H1 (cell line): ENCODE results near the gene TFPT. TPM values are rescaled to one million over a fixed set of nuclear protein-coding genes. Genes with fewer than 3 reads are reported as not detected.
A peak's percentile ranks its signal among the peaks of the same experiment; 100 is the strongest.

Experiments used
- ASH2L ChIP-seq: fragments of 200-600, 300-600 bp; sonication (generic); IDR thresholded peaks from one replicate; pipeline ENCODE4 v1.7.1; 2017; ENCODE audit warnings: low read length
- BRCA1 ChIP-seq: IDR thresholded peaks from 2 replicates; pipeline ENCODE4 v1.6.1; 2012; ENCODE audit warnings: low read depth, low read length, improper control_type of control experiment
- CHD7 ChIP-seq: fragments of 300-600 bp; sonication (generic); IDR thresholded peaks from 2 replicates; pipeline ENCODE4 v1.7.1; 2012; ENCODE audit warnings: low read length, moderate library complexity, mild to moderate bottlenecking, inconsistent platforms; ENCODE audit not compliant: insufficient replicate concordance
- EP300 ChIP-seq, 2 experiments: IDR thresholded peaks; 1 replicate in 1 of 2; 2 replicates in 1 of 2; pipeline ENCODE4 v1.6.1; 2011 to 2012; ENCODE audit warnings: low read depth in 2 of 2, low read length in 2 of 2, mild to moderate bottlenecking in 2 of 2, borderline replicate concordance in 1 of 2, inconsistent platforms in 1 of 2, moderate library complexity in 1 of 2
- EZH2 ChIP-seq: fragments of 200-600 bp; sonication (generic); IDR thresholded peaks from 2 replicates; pipeline ENCODE4 v1.7.1; 2012; ENCODE audit warnings: low read depth, mild to moderate bottlenecking, moderate library complexity, low read length, inconsistent platforms; ENCODE audit not compliant: severe bottlenecking
- KDM1A ChIP-seq: fragments of 200-600, 300-600 bp; sonication (generic); IDR thresholded peaks from 2 replicates; pipeline ENCODE4 v1.7.1; 2016; ENCODE audit warnings: mild to moderate bottlenecking, low read length, borderline replicate concordance
- NANOG ChIP-seq: IDR thresholded peaks from 2 replicates; pipeline ENCODE4 v1.6.1; 2011; ENCODE audit warnings: low read length, low read depth, mild to moderate bottlenecking, inconsistent platforms; ENCODE audit not compliant: insufficient read depth, poor library complexity, severe bottlenecking
- PHF8 ChIP-seq: fragments of 200-600 bp; sonication (generic); conservative IDR thresholded peaks from 2 replicates; pipeline ENCODE4 v1.7.1; 2012; ENCODE audit warnings: low read depth, mild to moderate bottlenecking, inconsistent platforms, low read length, moderate library complexity
- SIX5 ChIP-seq: IDR thresholded peaks from 2 replicates; pipeline ENCODE4 v1.6.1; 2011; ENCODE audit warnings: mild to moderate bottlenecking, low read depth, low read length
- TCF12 ChIP-seq: IDR thresholded peaks from 2 replicates; pipeline ENCODE4 v1.6.1; 2011; ENCODE audit warnings: low read depth, mild to moderate bottlenecking, low read length
- polyA plus RNA-seq, 7 experiments: library from polyadenylated mRNA; depleted of rRNA in 3 of 7; stranded (reverse) in 5 of 7; unstranded in 2 of 7; fragments of >200 nt in 5 of 7; fragments of 200-250 nt in 2 of 7; gene quantifications; 1 replicate in 5 of 7; 2 replicates in 1 of 7; 4 replicates in 1 of 7; pipeline versions ENCODE4 v1.2.1 to v1.2.3, GENCODE V29; 2011 to 2013; ENCODE audit warnings: missing spikeins in 2 of 7, mixed read lengths in 2 of 7
- total RNA-seq: library from RNA; stranded (reverse); fragmentation: NEBNext Ultra II Directional; extraction: Animal tissue kit (Norgen Biotek cat#: 25700); gene quantifications from 2 replicates; pipeline ENCODE4 v1.2.1, GENCODE V29; 2021

TFPT gene
- total and polyA plus RNA-seq, 2 of the 8 experiments (the other 6 are each of a cell fraction or from before 2014, with no cell fraction given): 10.4 to 17.7 TPM

DNA sequence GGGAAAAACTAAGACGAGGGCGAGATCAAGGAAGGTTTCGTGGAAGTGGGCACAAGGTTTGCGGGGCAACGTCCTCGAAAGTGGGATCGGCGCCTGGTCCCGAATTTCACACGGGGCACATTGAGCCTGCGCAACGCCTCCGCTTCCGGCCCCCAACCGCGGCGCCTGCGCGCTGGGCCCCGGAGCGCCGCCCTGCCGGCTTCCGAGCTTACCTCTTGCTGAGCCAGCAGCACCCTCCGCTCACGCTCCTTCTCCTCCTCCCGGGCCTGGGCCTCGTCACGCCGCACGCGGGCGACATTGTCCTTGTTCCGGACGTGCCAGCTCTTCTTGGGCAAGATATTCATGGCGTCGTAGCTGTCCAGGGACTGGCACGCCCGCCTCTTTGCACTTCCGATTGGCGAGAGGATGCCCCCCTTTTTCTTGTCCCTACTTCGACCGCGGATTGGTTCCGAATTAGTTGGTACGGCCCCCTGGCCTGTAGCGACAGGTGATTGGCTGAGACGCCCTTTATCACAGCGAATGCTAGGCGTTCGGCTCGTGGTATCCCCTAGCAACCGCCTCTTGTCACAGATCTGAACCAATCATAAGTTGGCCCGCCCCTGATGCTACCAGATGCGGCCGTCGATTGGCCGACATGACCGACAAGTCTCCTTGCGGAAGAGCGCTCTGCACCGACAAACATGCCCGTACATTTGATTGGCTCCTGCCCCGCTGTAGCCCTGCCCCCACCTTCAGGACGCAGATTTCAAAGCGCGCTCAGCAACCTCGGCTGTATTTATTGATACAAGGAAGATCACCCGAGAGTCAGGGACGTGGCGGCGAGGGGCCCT is 44.1 kb upstream of the TFPT start, which contains the start of gene LENG1 (continued):
- TF ChIP-seq NANOG (no peak), TCF12 (no peak), ASH2L (peak; percentile 41), PHF8 (peak; percentile 82), EP300 (IDR thresholded peaks at IDR 0.05; ENCODE audit: borderline replicate concordance in 1 of 2, low read depth in 2 of 2, low read length in 2 of 2) (no peak; a peak in 1 of 3 replicates), KDM1A (no peak), SIX5 (no peak), BRCA1 (no peak), CHD7 (no peak), EZH2 (no peak)
